BE2C (cell line): ENCODE measurements around the gene TLX2.

ENCODE experiments used
- DNase-seq: peaks from one replicate; pipeline ENCODE4 v3.0.0-alpha.2; 2020
- H3K27me3 ChIP-seq: fragments of 250-450 bp; sonication (Bioruptor Pico); 2 replicates; pipeline ENCODE4 v1.5.1; 2020; ENCODE audit warnings: mild to moderate bottlenecking
- H3K36me3 ChIP-seq: fragments of 250-450 bp; sonication (Bioruptor Pico); 2 replicates; pipeline ENCODE4 v1.5.1; 2020; ENCODE audit warnings: mild to moderate bottlenecking
- H3K4me1 ChIP-seq: fragments of 250-450 bp; sonication (Bioruptor Pico); 2 replicates; pipeline ENCODE4 v1.5.1; 2020
- H3K4me3 ChIP-seq: 2 replicates; pipeline ENCODE4 v1.5.1; 2011; ENCODE audit warnings: low read depth, low read length
- H3K9me3 ChIP-seq: fragments of 250-450 bp; sonication (Bioruptor Pico); 2 replicates; pipeline ENCODE4 v1.5.1; 2020
- TF ChIP-seq, protein P1 (sequence below): IDR thresholded peaks from 2 replicates; pipeline ENCODE4 v1.5.1; 2012; ENCODE audit warnings: mild to moderate bottlenecking, low read depth, low read length

TLX2 gene

DNA sequence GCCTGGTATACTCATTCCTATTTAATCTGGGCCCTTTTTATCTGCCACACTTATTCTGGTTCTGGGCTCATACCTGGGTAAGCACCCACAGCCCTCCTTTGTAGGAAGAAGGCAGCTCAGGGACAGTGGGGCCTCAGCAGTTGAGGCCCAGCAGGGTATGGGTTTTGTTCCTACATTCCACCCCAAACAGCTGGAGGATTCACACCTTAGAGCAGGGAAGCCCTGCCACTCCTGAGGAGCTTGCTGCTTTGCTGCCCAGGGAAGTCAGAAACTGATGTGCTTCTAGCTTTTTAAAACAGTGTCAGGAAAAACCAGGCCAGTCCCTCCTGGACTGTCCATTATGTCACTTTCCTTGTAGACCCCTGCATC is 13.7 kb upstream of the TLX2 start:
- peaks cover 5% of the 10 kb centered on the region; the same call in 1 of the 2 replicates for H3K4me1 ChIP-seq

GRCh38 chr2:74501335-74502071 is 12.7 kb upstream of the TLX2 start:
- no peak for DNase-seq
- no peaks in the 10 kb centered on the region for H3K27me3 ChIP-seq
- H3K36me3 ChIP-seq = peaks cover 24% of the 10 kb centered on the region
- peaks cover 5% of the 10 kb centered on the region; the same call in 1 of the 2 replicates for H3K4me1 ChIP-seq
- no peak overlapping the region for H3K4me3 ChIP-seq
- no peaks in the 10 kb centered on the region for H3K9me3 ChIP-seq
- TF ChIP-seq, protein P1, sequence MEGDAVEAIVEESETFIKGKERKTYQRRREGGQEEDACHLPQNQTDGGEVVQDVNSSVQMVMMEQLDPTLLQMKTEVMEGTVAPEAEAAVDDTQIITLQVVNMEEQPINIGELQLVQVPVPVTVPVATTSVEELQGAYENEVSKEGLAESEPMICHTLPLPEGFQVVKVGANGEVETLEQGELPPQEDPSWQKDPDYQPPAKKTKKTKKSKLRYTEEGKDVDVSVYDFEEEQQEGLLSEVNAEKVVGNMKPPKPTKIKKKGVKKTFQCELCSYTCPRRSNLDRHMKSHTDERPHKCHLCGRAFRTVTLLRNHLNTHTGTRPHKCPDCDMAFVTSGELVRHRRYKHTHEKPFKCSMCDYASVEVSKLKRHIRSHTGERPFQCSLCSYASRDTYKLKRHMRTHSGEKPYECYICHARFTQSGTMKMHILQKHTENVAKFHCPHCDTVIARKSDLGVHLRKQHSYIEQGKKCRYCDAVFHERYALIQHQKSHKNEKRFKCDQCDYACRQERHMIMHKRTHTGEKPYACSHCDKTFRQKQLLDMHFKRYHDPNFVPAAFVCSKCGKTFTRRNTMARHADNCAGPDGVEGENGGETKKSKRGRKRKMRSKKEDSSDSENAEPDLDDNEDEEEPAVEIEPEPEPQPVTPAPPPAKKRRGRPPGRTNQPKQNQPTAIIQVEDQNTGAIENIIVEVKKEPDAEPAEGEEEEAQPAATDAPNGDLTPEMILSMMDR = no peak

More for the DNA sequence above, 13.7 kb upstream of the TLX2 start:
- TF ChIP-seq, protein P1 = no peak
- DNase-seq = no peak
- Histone ChIP-seq H3K9me3 (no peaks in the 10 kb centered on the region), H3K36me3 (peaks cover 14% of the 10 kb centered on the region), H3K27me3 (no peaks in the 10 kb centered on the region), H3K4me3 (no peak overlapping the region)

- H3K9me3 ChIP-seq = no peaks in the 10 kb centered on the region
- H3K36me3 ChIP-seq = peaks cover 26% of the 10 kb centered on the region
- TF ChIP-seq, protein P1 = no peak
- no peaks in the 10 kb centered on the region for H3K27me3 ChIP-seq
- peaks cover 5% of the 10 kb centered on the region; the same call in 1 of the 2 replicates for H3K4me1 ChIP-seq
- no peak for DNase-seq
- H3K4me3 ChIP-seq = no peak overlapping the region
These were observed 12.0 kb upstream of the TLX2 start for GRCh38 chr2:74502147-74502719.

DNA sequence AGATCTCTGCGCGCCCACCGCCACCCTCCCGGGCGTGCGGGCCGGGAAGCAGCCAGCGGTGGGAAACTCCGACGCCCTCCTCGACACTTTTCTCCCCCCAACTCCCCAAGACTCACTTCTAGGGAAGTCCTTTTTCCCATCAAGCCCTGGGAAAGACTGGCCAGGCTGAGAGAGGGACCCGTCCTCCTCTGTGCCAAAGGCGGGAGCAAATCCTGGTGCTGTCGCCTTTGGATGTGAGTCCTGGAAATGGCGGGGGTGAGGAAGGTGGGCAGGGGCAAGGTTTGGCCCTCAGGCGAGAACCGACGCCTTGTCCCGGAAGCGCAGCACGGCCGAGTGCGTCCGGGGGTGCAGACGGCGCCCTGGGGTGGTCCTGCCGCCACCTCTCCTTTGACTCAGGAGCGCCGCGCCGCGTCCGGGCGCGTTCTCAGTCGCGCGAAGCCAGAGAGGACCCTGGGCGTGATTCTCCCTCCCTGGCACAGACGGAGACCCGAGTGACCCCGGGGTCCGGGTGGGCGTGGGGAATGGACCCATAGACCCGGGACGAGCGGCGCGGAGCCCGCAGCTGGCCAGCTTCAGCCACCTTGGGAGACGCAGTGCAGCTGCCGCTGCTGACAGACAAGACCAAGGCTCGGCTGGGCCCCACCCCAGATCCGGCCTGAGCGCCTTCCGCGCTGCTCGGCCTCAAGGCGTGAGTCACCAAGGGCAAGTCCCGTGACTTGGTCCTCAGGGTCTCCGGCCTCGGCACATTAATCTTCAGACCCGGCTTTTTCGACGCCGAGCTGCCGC is 11.3 kb upstream of the TLX2 start:
- no peak for DNase-seq
- H3K4me1 ChIP-seq = peaks cover 5% of the 10 kb centered on the region; the same call in 1 of the 2 replicates

DNA sequence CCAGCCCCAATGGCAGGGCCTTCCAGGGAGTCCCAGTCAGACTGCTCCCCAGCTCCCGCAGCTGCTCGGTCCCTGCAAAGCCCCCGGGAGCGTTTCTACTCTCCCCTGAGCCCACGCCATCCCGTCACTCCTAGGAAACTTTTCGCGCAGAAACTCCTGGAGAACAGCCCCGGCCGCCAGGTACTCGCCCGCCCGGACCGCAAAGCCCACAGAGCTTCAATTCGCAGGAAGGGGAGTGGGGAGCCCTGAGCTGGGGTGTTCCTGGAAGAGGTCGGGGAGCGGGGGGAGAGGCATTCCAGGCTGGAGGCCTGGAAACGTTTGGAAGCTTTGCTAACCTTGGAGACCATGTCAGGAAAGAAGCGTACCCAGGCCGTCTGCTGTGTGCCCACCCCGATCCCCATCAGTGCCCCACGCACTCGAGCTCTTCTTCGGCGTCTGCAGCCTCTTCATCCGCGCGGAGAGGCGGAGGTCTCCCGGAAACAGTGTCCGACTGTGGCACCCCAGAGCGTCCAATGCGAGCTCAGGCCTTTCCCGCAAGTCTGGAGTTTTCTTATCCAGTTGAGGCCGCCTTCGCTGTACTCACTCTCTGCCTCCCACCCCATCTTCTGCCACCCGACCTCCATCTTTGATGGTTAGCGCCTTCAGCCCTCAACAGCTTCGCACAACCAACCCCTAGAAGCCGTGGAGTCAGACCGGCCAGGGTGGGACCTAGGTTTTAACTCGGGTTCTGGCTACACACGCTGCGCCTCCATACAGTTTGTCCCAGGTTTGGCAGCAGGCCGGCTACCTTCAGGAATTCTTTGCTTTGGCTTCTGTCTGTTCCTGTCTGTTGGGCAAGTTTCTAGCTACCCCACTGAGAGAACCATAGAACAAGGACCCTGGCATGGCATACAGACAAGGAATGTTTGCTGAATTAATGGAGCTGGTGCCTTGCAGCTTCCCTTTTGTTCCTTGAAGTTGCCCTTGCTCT is 10.5 kb upstream of the TLX2 start:
- Histone ChIP-seq H3K27me3 (no peaks in the 10 kb centered on the region), H3K4me3 (no peak overlapping the region), H3K9me3 (no peaks in the 10 kb centered on the region), H3K4me1 (peaks cover 10% of the 10 kb centered on the region), H3K36me3 (peaks cover 26% of the 10 kb centered on the region)
- TF ChIP-seq, protein P1 = no peak
- DNase-seq = no peak

More for the DNA sequence above, 11.3 kb upstream of the TLX2 start:
- TF ChIP-seq, protein P1 = no peak
- Histone ChIP-seq H3K4me3 (no peak overlapping the region), H3K27me3 (no peaks in the 10 kb centered on the region), H3K36me3 (peaks cover 26% of the 10 kb centered on the region), H3K9me3 (no peaks in the 10 kb centered on the region)
